GM12878 (cell line): Measurements from ENCODE around the gene DGKB.

Source experiments
- MXI1 ChIP-seq: fragments of 150-350 bp; IDR thresholded peaks from 2 replicates; pipeline ENCODE4 v1.6.1; 2011; ENCODE audit warnings: low read depth, mild to moderate bottlenecking, inconsistent platforms, low read length, improper control_type of control experiment
- POLR2A ChIP-seq: IDR thresholded peaks from 2 replicates; pipeline ENCODE4 v1.6.1; 2011; ENCODE audit warnings: low read depth, mild to moderate bottlenecking, low read length
- SMAD1 ChIP-seq: fragments of 450-650 bp; IDR thresholded peaks from 2 replicates; pipeline ENCODE4 v1.6.1; 2018; ENCODE audit warnings: mild to moderate bottlenecking, low read depth; ENCODE audit not compliant: partially characterized antibody
- ZZZ3 ChIP-seq: IDR thresholded peaks from 2 replicates; pipeline ENCODE4 v1.6.1; 2011; ENCODE audit warnings: low read depth; ENCODE audit not compliant: control insufficient read depth, insufficient read length
- TF ChIP-seq, protein P1 (sequence below), 3 experiments: IDR thresholded peaks in 2 of 3; conservative IDR thresholded peaks in 1 of 3; 2 replicates each; pipeline ENCODE4 v1.5.1; 2011; ENCODE audit warnings: low read depth in 3 of 3, low read length in 3 of 3, mild to moderate bottlenecking in 3 of 3, control low read depth in 2 of 3, moderate library complexity in 2 of 3, inconsistent platforms in 1 of 3, mixed read lengths in 1 of 3; ENCODE audit not compliant: control insufficient read depth in 2 of 3, insufficient read depth in 1 of 3; ENCODE audit errors: extremely low read depth in 1 of 3

DNA sequence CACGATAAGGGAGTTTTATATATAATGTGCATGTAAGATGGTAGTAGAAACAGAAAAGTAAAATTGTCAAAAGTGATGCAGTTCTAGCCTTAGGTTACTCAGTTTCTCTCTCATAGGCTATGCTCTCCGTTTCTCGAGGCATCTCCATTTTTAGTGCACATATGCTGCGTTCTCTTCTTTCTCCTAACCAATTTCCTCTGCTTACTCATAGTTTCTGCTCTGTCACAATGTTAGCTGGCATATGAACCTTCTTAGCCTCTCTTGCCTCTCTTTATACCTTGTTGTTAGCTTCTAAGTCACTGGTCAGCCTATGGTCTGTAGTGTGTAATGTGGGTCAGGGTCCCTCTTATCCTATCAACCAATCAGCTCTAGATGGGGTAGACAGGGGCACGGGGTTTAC lies 632.5 kb downstream of the DGKB start:
- TF ChIP-seq SMAD1 (no peak), ZZZ3 (no peak), POLR2A (no peak), MXI1 (no peak)
- TF ChIP-seq, protein P1, sequence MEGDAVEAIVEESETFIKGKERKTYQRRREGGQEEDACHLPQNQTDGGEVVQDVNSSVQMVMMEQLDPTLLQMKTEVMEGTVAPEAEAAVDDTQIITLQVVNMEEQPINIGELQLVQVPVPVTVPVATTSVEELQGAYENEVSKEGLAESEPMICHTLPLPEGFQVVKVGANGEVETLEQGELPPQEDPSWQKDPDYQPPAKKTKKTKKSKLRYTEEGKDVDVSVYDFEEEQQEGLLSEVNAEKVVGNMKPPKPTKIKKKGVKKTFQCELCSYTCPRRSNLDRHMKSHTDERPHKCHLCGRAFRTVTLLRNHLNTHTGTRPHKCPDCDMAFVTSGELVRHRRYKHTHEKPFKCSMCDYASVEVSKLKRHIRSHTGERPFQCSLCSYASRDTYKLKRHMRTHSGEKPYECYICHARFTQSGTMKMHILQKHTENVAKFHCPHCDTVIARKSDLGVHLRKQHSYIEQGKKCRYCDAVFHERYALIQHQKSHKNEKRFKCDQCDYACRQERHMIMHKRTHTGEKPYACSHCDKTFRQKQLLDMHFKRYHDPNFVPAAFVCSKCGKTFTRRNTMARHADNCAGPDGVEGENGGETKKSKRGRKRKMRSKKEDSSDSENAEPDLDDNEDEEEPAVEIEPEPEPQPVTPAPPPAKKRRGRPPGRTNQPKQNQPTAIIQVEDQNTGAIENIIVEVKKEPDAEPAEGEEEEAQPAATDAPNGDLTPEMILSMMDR (IDR thresholded peaks at IDR 0.05 in 2 of 3, conservative IDR thresholded peaks at IDR 0.05 in 1 of 3; ENCODE audit: control insufficient read depth in 2 of 3, extremely low read depth in 1 of 3, insufficient read depth in 1 of 3, low read depth in 3 of 3, low read length in 3 of 3): no peak
